ENCODE measurements around the gene SRD5A3. TPM values are rescaled to one million over a fixed set of nuclear protein-coding genes. Genes with fewer than 3 reads are reported as not detected.

SRD5A3 gene
- total RNA-seq, 1 donor from 2014 or later: 39.5 TPM

DNA sequence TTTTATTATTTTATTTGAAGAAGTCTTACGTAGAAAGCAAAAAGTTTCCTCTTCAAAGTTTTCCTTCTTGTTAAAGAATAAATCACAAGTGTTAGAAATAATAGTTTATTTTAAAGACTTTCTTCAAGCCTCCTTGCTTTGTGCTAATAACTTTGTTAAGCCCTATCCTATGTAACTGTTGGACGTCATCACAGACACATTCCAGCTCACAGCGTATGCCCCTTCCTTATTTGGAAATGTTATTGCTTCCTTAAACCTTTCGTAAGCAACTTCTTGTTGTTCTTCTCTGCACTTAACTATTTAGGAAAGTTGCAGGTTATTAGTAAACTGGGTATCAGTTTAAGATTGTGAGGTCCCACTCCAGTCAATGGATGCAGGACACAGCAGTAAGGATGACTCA is 7.6 kb upstream of the SRD5A3 start:
- FAIRE-seq (no peak), DNase-seq (ENCODE audit: low read depth) (no peak)
- Histone ChIP-seq H3K79me2 (ENCODE audit: insufficient read depth, low read length) (no peaks in the 10 kb centered on the region), H4K20me1 (ENCODE audit: insufficient read depth, low read length) (no peaks in the 10 kb centered on the region), H3K27me3 (ENCODE audit: insufficient read depth, low read length) (no peaks in the 10 kb centered on the region), H3K36me3 (ENCODE audit: insufficient read depth, low read length) (no peaks in the 10 kb centered on the region), H2AFZ (ENCODE audit: low read depth, low read length) (no peak overlapping the region), H3K9me3 (ENCODE audit: insufficient read depth, low read depth, low read length) (peaks cover 3% of the 10 kb centered on the region), H3K4me1 (ENCODE audit: insufficient read depth, low read length) (no peaks in the 10 kb centered on the region), H3K4me2 (ENCODE audit: low read length) (no peak overlapping the region), H3K4me3 (ENCODE audit: insufficient read depth, low read depth, low read length) (no peak overlapping the region), H3K27ac (ENCODE audit: low read depth, low read length) (no peak overlapping the region), H3K9ac (ENCODE audit: low read length) (no peak overlapping the region)
- TF ChIP-seq, protein P1, sequence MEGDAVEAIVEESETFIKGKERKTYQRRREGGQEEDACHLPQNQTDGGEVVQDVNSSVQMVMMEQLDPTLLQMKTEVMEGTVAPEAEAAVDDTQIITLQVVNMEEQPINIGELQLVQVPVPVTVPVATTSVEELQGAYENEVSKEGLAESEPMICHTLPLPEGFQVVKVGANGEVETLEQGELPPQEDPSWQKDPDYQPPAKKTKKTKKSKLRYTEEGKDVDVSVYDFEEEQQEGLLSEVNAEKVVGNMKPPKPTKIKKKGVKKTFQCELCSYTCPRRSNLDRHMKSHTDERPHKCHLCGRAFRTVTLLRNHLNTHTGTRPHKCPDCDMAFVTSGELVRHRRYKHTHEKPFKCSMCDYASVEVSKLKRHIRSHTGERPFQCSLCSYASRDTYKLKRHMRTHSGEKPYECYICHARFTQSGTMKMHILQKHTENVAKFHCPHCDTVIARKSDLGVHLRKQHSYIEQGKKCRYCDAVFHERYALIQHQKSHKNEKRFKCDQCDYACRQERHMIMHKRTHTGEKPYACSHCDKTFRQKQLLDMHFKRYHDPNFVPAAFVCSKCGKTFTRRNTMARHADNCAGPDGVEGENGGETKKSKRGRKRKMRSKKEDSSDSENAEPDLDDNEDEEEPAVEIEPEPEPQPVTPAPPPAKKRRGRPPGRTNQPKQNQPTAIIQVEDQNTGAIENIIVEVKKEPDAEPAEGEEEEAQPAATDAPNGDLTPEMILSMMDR (IDR thresholded peaks at IDR 0.05; ENCODE audit: insufficient read depth, low read depth, low read length): no peak
- no peak for TF ChIP-seq EZH2 (IDR thresholded peaks at IDR 0.05; ENCODE audit: insufficient read depth, low read length)
- Mint-ChIP-seq H3K36me3 (ENCODE audit: low read depth, unreplicated experiment) (peaks cover 4% of the 10 kb centered on the region), H3K27me3 (ENCODE audit: low read depth, unreplicated experiment) (no peaks in the 10 kb centered on the region), H3K4me3 (ENCODE audit: unreplicated experiment) (no peak overlapping the region), H3K4me1 (ENCODE audit: low read depth, unreplicated experiment) (no peaks in the 10 kb centered on the region), H3K9me3 (ENCODE audit: unreplicated experiment) (peaks cover 2% of the 10 kb centered on the region), H3K27ac (ENCODE audit: unreplicated experiment) (no peak overlapping the region)

DNA sequence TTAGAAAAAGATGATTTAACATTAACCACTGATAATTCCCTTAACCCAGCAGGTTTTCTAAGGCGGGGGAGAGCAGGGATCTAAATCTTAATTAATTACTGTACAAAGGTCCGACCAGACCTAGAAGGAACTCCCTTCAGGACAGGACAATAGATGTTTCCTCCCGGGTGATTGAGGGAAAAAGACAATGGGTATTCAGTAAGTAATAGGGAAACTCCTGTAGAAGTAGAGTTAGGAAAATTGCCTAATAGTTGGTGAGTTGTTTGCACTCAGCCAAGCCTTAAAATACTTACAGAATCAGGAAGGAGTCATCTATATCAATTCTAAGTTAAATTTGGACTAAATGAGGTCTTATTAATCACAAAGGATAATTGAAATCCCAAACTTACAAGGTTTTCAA is 5.8 kb upstream of the SRD5A3 start:
- H4K20me1 ChIP-seq (ENCODE audit: insufficient read depth, low read length): no peaks in the 10 kb centered on the region
- H3K27me3 ChIP-seq (ENCODE audit: insufficient read depth, low read length): no peaks in the 10 kb centered on the region
- no peak overlapping the region for H2AFZ ChIP-seq (ENCODE audit: low read depth, low read length)
- no peak overlapping the region for H3K27ac ChIP-seq (ENCODE audit: low read depth, low read length)
- no peaks in the 10 kb centered on the region for H3K27me3 Mint-ChIP-seq (ENCODE audit: low read depth, unreplicated experiment)
- peaks cover 2% of the 10 kb centered on the region for H3K9me3 Mint-ChIP-seq (ENCODE audit: unreplicated experiment)
- no peak overlapping the region for H3K4me3 ChIP-seq (ENCODE audit: insufficient read depth, low read depth, low read length)
- H3K4me1 Mint-ChIP-seq (ENCODE audit: low read depth, unreplicated experiment): no peaks in the 10 kb centered on the region
- H3K4me3 Mint-ChIP-seq (ENCODE audit: unreplicated experiment): no peak overlapping the region
- TF ChIP-seq, protein P1 (IDR thresholded peaks at IDR 0.05; ENCODE audit: insufficient read depth, low read depth, low read length): no peak
- no peak for TF ChIP-seq EZH2 (IDR thresholded peaks at IDR 0.05; ENCODE audit: insufficient read depth, low read length)
- H3K4me1 ChIP-seq (ENCODE audit: insufficient read depth, low read length): no peaks in the 10 kb centered on the region
- peaks cover 3% of the 10 kb centered on the region for H3K9me3 ChIP-seq (ENCODE audit: insufficient read depth, low read depth, low read length)
- H3K36me3 ChIP-seq (ENCODE audit: insufficient read depth, low read length): no peaks in the 10 kb centered on the region
- H3K9ac ChIP-seq (ENCODE audit: low read length): no peak overlapping the region
- no peak overlapping the region for H3K27ac Mint-ChIP-seq (ENCODE audit: unreplicated experiment)
- peaks cover 4% of the 10 kb centered on the region for H3K36me3 Mint-ChIP-seq (ENCODE audit: low read depth, unreplicated experiment)
- no peak for FAIRE-seq
- DNase-seq (ENCODE audit: low read depth): no peak
- H3K4me2 ChIP-seq (ENCODE audit: low read length): no peak overlapping the region
- no peaks in the 10 kb centered on the region for H3K79me2 ChIP-seq (ENCODE audit: insufficient read depth, low read length)

DNA sequence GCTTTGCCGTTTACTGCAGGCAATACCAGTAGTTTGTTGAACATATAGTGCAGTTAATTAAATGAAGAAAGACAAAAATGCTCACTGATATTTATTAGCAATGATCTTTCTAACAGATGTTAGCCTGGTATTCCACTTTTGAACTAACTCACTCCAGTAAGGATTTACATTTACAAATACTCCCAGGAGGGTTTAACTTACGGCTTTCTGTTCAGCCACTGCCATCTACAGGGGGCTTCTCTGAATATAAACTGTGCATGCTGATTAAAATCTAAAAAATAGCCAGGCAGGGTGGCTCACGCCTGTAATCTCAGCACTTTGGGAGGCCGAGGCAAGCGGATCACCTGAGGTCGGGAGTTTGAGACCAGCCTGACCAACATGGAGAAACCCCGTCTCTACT is 2.2 kb upstream of the SRD5A3 start:
- H3K27me3 Mint-ChIP-seq (ENCODE audit: low read depth, unreplicated experiment): no peaks in the 10 kb centered on the region
- peaks cover 2% of the 10 kb centered on the region for H3K9me3 Mint-ChIP-seq (ENCODE audit: unreplicated experiment)
- DNase-seq (ENCODE audit: low read depth) (no peak), FAIRE-seq (no peak)
- Histone ChIP-seq H3K36me3 (ENCODE audit: insufficient read depth, low read length) (no peaks in the 10 kb centered on the region), H2AFZ (ENCODE audit: low read depth, low read length) (no peak overlapping the region), H3K79me2 (ENCODE audit: insufficient read depth, low read length) (no peaks in the 10 kb centered on the region), H3K27ac (ENCODE audit: low read depth, low read length) (no peak overlapping the region), H3K4me1 (ENCODE audit: insufficient read depth, low read length) (peaks cover 12% of the 10 kb centered on the region), H4K20me1 (ENCODE audit: insufficient read depth, low read length) (no peaks in the 10 kb centered on the region), H3K4me2 (ENCODE audit: low read length) (no peak overlapping the region), H3K9ac (ENCODE audit: low read length) (no peak overlapping the region), H3K4me3 (ENCODE audit: insufficient read depth, low read depth, low read length) (no peak overlapping the region), H3K27me3 (ENCODE audit: insufficient read depth, low read length) (no peaks in the 10 kb centered on the region), H3K9me3 (ENCODE audit: insufficient read depth, low read depth, low read length) (peaks cover under 1% of the 10 kb centered on the region)
- no peak for TF ChIP-seq EZH2 (IDR thresholded peaks at IDR 0.05; ENCODE audit: insufficient read depth, low read length)
- TF ChIP-seq, protein P1 (IDR thresholded peaks at IDR 0.05; ENCODE audit: insufficient read depth, low read depth, low read length): no peak
- H3K4me3 Mint-ChIP-seq (ENCODE audit: unreplicated experiment): no peak overlapping the region
- peaks cover 12% of the 10 kb centered on the region for H3K4me1 Mint-ChIP-seq (ENCODE audit: low read depth, unreplicated experiment)
- peaks cover 2% of the 10 kb centered on the region for H3K36me3 Mint-ChIP-seq (ENCODE audit: low read depth, unreplicated experiment)
- H3K27ac Mint-ChIP-seq (ENCODE audit: unreplicated experiment): no peak overlapping the region
